Measurements from ENCODE around the gene MYD88. TPM values are rescaled to one million over a fixed set of nuclear protein-coding genes. Genes with fewer than 3 reads are reported as not detected.

Gene MYD88
- polyA plus RNA-seq, 1 donor (not counting 4 experiments of a cell fraction or from before 2014, with no cell fraction given): 44.0 TPM

GRCh38 chr3:38146504-38146903 is 8.0 kb downstream of the MYD88 start:
- Histone ChIP-seq H3K79me2 (ENCODE audit: control insufficient read depth, insufficient read depth, low read length) (no peaks in the 10 kb centered on the region), H3K27me3 (ENCODE audit: control insufficient read depth, extremely low read depth, insufficient read depth, low read length) (no peaks in the 10 kb centered on the region), H3K4me3 (ENCODE audit: control insufficient read depth in 2 of 3, extremely low read depth in 1 of 3, insufficient read depth in 2 of 3, low read depth in 1 of 3, low read length in 3 of 3) (no peak overlapping the region), H3K36me3 (ENCODE audit: control insufficient read depth in 2 of 2, extremely low read depth in 1 of 2, insufficient read depth in 2 of 2, low read length in 2 of 2) (peaks cover 1 to 3% of the 10 kb centered on the region in 2 experiments), H2AFZ (ENCODE audit: control insufficient read depth, low read length) (no peak overlapping the region), H3K4me1 (ENCODE audit: control insufficient read depth, extremely low read depth, insufficient read depth, low read length) (peaks cover 12% of the 10 kb centered on the region), H3K9me3 (ENCODE audit: control insufficient read depth, low read depth, low read length) (no peaks in the 10 kb centered on the region), H3K9me1 (ENCODE audit: control insufficient read depth, extremely low read depth, insufficient read depth, low read length) (no peaks in the 10 kb centered on the region), H3K4me2 (ENCODE audit: control insufficient read depth, extremely low read depth, insufficient read depth, low read depth, low read length) (no peak overlapping the region), H3K27ac (ENCODE audit: control insufficient read depth, insufficient read depth, low read length) (no peak overlapping the region), H3K9ac (ENCODE audit: control insufficient read depth, extremely low read depth, insufficient read depth, low read length) (no peak overlapping the region), H4K20me1 (ENCODE audit: control insufficient read depth, extremely low read depth, insufficient read depth, low read length) (no peaks in the 10 kb centered on the region)
- TF ChIP-seq CTCF (optimal IDR thresholded peaks at IDR 0.05 in 1 of 3, IDR thresholded peaks at IDR 0.05 in 1 of 3, conservative IDR thresholded peaks at IDR 0.05 in 1 of 3; ENCODE audit: extremely low read depth in 1 of 3, insufficient read depth in 2 of 3, low read length in 3 of 3): no peak
- TF ChIP-seq EZH2 (IDR thresholded peaks at IDR 0.05; ENCODE audit: low read length): no peak
- DNase-seq (ENCODE audit: low read depth, low spot score) (no peak), FAIRE-seq (no peak)
- dilution Hi-C loops (cut with MboI; ENCODE audit: extremely low pct_ligation_motif_present, low sequenced_read_pairs): no loop called here

GRCh38 chr3:38147421-38147820 is 9.0 kb downstream of the MYD88 start:
- Histone ChIP-seq H3K27ac (ENCODE audit: control insufficient read depth, insufficient read depth, low read length) (no peak overlapping the region), H3K36me3 (ENCODE audit: control insufficient read depth in 2 of 2, extremely low read depth in 1 of 2, insufficient read depth in 2 of 2, low read length in 2 of 2) (no peaks in the 10 kb centered on the region), H3K9me3 (ENCODE audit: control insufficient read depth, low read depth, low read length) (no peaks in the 10 kb centered on the region), H3K4me1 (ENCODE audit: control insufficient read depth, extremely low read depth, insufficient read depth, low read length) (peaks cover 13% of the 10 kb centered on the region), H3K27me3 (ENCODE audit: control insufficient read depth, extremely low read depth, insufficient read depth, low read length) (no peaks in the 10 kb centered on the region), H3K79me2 (ENCODE audit: control insufficient read depth, insufficient read depth, low read length) (no peaks in the 10 kb centered on the region), H3K4me2 (ENCODE audit: control insufficient read depth, extremely low read depth, insufficient read depth, low read depth, low read length) (no peak overlapping the region), H4K20me1 (ENCODE audit: control insufficient read depth, extremely low read depth, insufficient read depth, low read length) (no peaks in the 10 kb centered on the region), H3K4me3 (ENCODE audit: control insufficient read depth in 2 of 3, extremely low read depth in 1 of 3, insufficient read depth in 2 of 3, low read depth in 1 of 3, low read length in 3 of 3) (no peak overlapping the region), H3K9me1 (ENCODE audit: control insufficient read depth, extremely low read depth, insufficient read depth, low read length) (no peaks in the 10 kb centered on the region), H2AFZ (ENCODE audit: control insufficient read depth, low read length) (no peak overlapping the region), H3K9ac (ENCODE audit: control insufficient read depth, extremely low read depth, insufficient read depth, low read length) (no peak overlapping the region)
- DNase-seq (ENCODE audit: low read depth, low spot score) (no peak), FAIRE-seq (no peak)
- TF ChIP-seq EZH2 (IDR thresholded peaks at IDR 0.05; ENCODE audit: low read length): no peak
- TF ChIP-seq CTCF (optimal IDR thresholded peaks at IDR 0.05 in 1 of 3, IDR thresholded peaks at IDR 0.05 in 1 of 3, conservative IDR thresholded peaks at IDR 0.05 in 1 of 3; ENCODE audit: extremely low read depth in 1 of 3, insufficient read depth in 2 of 3, low read length in 3 of 3): no peak
- dilution Hi-C loops (cut with MboI; ENCODE audit: extremely low pct_ligation_motif_present, low sequenced_read_pairs): no loop called here
